GM21515 (cell line): Measurements from ENCODE around the gene PFN2.
A peak's percentile ranks its signal among the peaks of the same experiment; 100 is the strongest.
"Not testable (repeated sequence)": the region's sequence is repeated elsewhere in the genome, so short reads cannot be mapped to it uniquely, and the experiment has no call there.

Experiments
- ATAC-seq: cut with Tn5 transposase; IDR thresholded peaks from one replicate; pipeline ENCODE4 v1.9.1; 2021; ENCODE audit not compliant: unreplicated experiment

Gene PFN2

GRCh38 chr3:149969110-149969939, 1.4 kb downstream of the PFN2 start:
- ATAC-seq: no peak

DNA sequence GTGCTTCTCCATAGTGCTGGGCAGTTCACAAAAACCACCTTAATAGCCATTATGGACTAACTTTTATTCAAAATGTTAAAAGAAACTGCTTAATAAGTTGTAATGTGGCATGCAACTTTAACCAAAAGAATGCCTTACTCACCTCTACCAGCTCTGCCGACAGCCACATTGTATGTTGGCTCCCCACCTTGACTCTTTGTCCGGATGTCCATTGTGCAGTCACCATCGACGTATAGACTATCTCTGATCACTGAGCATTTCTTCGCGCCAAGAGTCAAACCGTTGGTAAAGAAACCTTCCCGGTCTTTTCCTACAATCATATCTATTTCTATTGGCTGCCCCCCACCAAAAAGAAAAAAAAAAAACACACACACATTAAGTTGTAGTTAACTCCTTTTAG, 2.5 kb downstream of the PFN2 start:
- ATAC-seq: no peak

- no peak for ATAC-seq
Measured at GRCh38 chr3:149967086-149967685, 3.5 kb downstream of the PFN2 start.

- no peak for ATAC-seq
Measured at GRCh38 chr3:149965278-149965677, 5.4 kb downstream of the PFN2 start.

DNA sequence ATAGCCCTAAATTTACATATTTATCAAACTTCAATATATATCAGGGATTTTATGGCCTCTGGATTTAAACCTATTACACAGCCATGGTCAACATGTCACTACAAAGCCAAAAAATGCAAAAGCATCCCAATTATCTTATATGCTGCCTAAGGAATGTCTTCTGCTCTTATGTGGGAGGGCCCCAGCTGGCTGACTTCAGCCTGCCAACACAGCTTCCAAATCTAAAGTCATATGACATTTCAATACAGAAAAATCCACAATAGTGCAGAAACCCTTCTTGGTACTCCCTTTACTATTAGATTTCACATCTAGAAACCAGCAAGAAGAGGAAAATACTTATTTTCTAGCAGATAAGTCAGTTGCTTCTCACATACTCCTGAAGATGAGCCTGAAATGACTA, 6.4 kb downstream of the PFN2 start:
- ATAC-seq: no peak

DNA sequence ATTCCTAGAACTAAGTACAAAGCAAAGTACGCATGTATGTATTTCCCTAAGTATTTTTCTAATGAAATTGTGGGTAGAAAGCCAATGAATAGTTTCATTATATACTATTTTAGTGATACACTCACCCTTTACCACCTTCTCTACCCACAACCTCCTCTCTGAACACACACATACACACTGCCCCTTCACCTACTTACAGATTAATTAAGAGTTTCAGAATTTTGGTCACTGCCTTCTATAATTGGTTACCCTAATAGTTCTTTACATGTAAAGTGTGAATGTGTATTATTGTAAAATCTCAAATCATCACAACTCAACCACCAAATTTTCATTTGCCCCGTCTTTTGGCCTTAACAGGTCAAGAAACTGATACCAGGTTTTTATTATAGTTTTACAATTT, 7.2 kb downstream of the PFN2 start:
- no peak for ATAC-seq

GRCh38 chr3:149959443-149959842, 11.3 kb downstream of the PFN2 start:
- no peak for ATAC-seq

DNA sequence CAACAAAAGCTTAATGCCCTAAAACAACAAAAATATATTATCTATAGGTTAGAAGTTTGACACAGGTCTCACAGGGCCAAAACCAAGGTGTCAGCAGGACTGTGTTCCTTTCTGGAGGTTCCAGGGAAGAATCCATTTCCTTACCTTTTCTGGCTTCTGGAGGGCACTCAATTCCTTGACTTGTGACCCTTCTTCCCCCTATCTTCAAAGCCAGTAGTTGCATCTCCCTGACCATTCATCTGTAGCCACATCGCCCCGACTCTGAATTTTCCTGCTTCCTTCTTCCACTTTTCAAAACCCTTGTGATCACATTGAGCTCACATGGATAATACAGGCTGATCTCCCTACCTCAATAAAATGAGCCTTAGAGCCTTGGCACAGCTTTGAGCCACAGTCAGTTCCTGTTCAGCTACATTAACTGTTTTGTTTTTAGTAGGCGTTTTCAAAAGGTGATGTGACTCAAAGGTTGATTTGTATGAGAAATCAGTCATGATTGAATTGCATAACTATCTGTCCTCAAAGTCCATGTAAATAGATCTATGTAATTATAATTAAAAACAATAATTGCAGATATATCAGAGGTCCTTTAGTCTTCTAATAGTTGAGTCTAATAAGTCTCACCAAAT, 12.4 kb downstream of the PFN2 start:
- ATAC-seq: no peak

DNA sequence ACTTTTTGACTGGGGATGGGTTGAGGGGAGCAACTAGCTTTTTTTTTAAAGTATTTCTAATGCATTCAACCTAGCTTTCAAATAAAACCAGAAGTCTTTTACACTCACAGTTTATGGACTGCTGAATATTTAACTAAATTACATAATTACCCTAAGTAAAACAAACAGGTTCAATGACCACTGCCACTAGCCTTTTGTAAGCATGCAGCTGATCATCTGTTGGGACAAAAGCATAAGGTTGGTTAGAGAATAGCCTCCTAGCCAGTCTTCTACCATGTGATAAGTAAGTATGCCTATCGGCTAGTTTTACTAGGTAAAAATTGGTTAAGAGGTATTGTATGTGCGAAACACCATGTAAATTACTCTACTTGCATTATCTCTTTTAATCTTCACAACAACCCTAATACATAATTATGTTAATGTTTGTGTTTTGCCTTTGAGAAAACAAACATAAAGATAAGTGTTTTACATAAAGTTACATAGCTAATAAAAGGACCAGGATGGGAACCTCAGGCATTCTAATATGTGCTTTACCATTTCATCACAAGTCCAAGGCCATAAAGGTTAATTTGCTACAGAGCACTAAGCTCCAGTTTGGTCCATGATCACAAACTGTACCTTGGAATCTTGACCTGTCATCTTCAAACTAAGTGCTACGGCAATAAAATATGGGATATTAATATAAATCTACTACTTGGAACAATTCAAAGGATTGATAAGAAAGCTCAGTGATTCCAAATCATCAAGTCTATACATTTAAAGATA, 13.2 kb downstream of the PFN2 start:
- no peak for ATAC-seq

DNA sequence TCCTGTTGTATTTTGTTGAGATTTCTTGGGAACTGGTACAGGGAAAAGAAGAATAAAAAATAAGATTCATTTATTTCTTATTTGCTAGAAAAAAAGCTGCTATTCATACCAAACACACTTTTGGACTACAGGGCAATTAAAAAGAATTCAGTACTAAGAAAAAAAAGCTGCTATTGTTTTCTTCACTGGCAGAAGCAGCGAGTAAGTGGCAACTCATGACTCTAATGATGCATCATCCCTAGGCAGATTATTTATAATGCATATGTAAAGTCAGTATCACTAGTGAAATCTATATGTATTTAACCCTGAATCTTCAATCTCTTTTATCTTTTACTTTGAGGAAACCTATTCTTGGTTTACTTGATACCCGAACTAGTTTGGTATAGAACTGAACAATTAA, 15.2 kb downstream of the PFN2 start:
- ATAC-seq: no peak

DNA sequence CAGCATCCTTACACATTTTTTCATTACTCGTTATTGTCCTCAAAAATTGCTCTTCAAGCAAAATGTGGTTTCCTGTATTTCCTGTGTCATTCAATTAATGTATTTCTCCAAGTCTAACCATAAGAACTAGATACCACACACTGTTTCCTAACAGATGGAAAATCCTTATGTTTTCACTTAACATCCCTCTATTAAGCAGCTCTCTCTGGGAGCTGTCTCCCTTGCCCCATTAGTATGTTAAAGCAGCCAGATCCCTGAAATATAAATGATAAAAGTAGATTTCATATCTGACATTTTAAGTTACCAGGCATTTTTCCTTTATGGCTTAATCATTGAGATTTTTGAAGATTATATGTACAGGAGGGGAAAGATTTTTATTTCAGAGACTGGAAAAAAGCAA, 15.9 kb downstream of the PFN2 start:
- ATAC-seq: no peak

- ATAC-seq: no peak
Measured at GRCh38 chr3:149949181-149949580, 21.5 kb downstream of the PFN2 start.

- no peak for ATAC-seq
Measured at GRCh38 chr3:149947231-149947630, 23.5 kb downstream of the PFN2 start.

- ATAC-seq: not testable (repeated sequence)
Measured at GRCh38 chr3:149943966-149944365, 26.7 kb downstream of the PFN2 start.

DNA sequence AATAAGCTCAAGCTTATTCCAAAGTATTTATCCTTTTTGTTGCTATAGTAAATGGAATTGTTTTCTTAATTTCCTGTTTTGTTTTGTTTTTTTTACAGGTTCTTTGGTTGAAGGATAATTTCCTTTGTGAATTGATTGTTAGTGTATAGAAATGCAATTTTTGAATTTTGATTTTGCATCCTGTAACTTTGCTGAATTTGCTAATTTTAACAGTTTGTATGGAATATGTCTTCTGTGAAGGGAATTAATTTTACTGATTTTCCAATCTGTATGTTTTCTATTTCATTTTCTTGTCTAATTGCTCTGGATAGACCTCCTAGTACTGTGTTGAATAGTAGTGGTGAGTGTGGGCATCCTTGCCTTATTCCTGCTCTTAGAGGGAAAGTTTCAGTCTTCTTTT, 28.3 kb downstream of the PFN2 start:
- no peak for ATAC-seq

GRCh38 chr3:149941946-149942345, 28.7 kb downstream of the PFN2 start:
- ATAC-seq: no peak

- no peak for ATAC-seq
Measured at GRCh38 chr3:149941186-149941585, 29.5 kb downstream of the PFN2 start.

DNA sequence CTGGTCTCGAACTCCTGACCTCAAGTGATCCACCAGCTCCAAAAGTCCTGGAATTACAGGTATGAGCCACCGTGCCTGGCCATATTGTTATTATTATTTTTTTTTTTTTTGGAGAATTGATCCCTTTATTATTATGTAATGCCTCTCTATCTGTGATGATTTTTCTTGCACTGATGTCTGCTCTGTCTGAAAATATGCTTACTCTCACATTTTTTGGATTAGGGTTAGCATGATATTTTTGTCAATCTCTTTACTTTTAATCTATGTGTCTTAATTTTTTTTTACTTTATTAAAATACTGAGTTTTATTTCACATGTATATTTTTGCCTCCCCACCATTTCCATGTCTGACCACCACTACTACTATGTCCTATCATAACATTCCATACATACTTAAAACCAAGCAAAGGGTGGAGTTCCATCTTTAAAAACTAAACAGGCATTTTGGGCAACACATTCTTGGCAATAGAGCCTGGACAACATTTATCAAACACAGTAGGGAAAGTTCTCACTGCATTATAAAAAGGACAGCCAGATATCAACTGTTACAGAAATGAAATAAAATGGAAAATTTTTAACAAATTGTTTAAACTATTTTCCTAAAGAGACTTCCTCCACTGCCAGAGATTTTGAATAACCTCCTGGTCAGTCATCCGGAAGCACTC, 32.2 kb downstream of the PFN2 start:
- ATAC-seq: not testable (repeated sequence)

DNA sequence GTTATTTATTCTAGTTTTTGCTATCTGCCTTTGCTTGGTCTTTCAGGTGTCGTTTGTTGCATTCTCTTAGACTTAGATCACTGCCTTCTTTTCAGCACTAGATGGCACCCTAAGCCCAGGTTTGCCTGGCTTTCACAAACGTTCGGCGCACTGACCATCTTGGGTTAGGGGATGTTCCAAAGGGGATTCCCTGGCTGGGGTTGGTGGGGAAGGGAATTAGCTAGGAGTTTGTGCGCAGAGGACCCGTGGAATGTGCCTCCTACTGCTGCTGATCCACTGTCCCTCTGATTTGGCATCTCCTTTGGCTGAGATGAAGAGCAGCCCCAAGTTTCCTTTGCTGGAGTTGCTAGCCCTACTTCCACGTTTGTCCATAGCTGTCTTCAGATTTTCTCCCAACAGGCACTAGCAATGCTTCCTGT, 33.9 kb downstream of the PFN2 start:
- ATAC-seq: peak; percentile 74

DNA sequence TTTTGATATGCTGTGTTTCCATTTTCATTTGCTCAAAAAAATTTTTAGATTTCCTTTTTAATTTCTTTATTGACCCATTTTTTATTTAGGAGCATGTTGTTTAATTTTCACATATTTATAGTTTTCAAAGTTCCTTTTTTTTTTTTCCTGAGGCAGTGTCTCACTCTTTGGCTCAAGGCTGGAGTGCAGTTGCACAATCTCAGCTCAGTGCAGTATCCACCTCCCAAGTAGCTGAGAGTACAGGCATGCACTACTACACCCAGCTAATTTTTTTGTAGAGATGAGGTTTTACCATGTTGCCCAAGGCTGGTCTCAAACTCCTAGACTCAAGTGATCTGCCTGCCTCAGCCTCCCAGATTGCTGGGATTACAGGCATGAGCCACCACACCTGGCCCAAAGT, 36.2 kb downstream of the PFN2 start:
- no peak for ATAC-seq

DNA sequence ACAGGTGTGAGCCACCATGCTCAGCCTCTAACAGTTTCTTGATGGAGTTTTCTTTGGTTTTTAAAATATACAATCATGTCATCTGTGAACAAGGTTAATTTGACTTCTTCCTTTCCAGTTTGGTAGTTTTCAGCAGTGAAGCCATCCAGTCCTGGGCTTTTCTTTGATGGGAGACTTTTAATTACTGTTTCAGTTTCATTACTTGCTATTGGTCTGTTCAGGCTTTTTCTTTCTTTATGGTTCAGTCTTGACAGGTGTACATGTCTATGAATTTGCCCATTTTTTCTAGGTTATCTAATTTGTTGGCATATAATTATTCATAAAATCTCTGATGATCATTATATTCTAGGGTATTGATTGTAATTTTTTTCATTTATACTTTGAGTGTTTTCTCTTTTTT, 36.8 kb downstream of the PFN2 start:
- no peak for ATAC-seq
